ENCODE measurements around the gene GPC6. TPM values are rescaled to one million over a fixed set of nuclear protein-coding genes. Genes with fewer than 3 reads are reported as not detected.

Gene GPC6
- total and polyA plus RNA-seq, 2 donors (not counting 1 experiment from before 2014, with no cell fraction given), result not detected

DNA sequence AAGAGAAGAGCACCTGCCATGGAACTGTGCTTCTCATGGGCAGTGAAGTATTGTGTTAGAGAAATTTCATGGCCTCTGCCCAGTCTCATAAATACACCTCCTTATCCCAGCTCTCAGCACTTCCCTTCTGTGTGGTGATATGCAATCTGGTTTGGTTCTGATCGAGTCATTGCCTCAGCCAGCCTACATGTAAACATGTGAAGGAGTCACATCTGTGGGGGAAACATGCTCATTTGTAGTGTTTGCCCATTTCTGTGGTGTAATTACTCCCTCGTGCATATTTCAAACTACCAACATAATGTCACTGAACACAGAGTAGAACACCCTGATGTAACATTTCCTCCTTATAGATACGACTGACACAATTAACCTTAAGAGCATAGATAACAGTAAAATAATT lies 1069.9 kb downstream of the GPC6 start:
- no CpG with 5 or more reads among the region's 3 CpGs for WGBS (ENCODE audit: insufficient coverage)
- intact Hi-C loops (cut with micrococcal nuclease), result no loop called here
- Histone ChIP-seq H4K20me1 (ENCODE audit: control insufficient read depth, insufficient read depth, low read length, poor library complexity, severe bottlenecking) (no peaks in the 10 kb centered on the region), H3K4me2 (replicated peaks; ENCODE audit: low read depth, low read length, poor library complexity, severe bottlenecking) (no peak overlapping the region), H3K27me3 (replicated peaks in 1 of 4; ENCODE audit: control extremely low read depth in 1 of 4, control insufficient read depth in 3 of 4, insufficient read depth in 4 of 4, low read length in 3 of 4) (no peaks in the 10 kb centered on the region), H2AFZ (ENCODE audit: insufficient read depth, low read depth, low read length, poor library complexity, severe bottlenecking) (no peak overlapping the region), H3K36me3 (replicated peaks in 1 of 2; ENCODE audit: control extremely low read depth in 1 of 2, control insufficient read depth in 1 of 2, extremely low read depth in 1 of 2, insufficient read depth in 2 of 2, low read length in 1 of 2) (no peaks in the 10 kb centered on the region), H3K79me2 (ENCODE audit: control insufficient read depth, insufficient read depth, low read length) (no peaks in the 10 kb centered on the region), H3K4me3 (ENCODE audit: control extremely low read depth in 1 of 5, extremely low read depth in 1 of 5, insufficient read depth in 1 of 5, low read depth in 2 of 5, low read length in 4 of 5) (no peak overlapping the region), H3K4me1 (ENCODE audit: control insufficient read depth in 2 of 2, insufficient read depth in 2 of 2, low read length in 2 of 2) (no peaks in the 10 kb centered on the region), H3K9ac (ENCODE audit: low read length) (no peak overlapping the region), H3K27ac (ENCODE audit: low read length in 2 of 2) (no peak overlapping the region), H3K9me3 (ENCODE audit: control extremely low read depth in 1 of 3, control insufficient read depth in 2 of 3, insufficient read depth in 1 of 3, low read length in 2 of 3) (no peaks in the 10 kb centered on the region)
- ChIA-PET CTCF (no interaction called here), POLR2A (no interaction called here)
- ATAC-seq (ENCODE audit: low read depth), result no peak
- H3K27me3 Mint-ChIP-seq, result no peaks in the 10 kb centered on the region
- H3K4me1 Mint-ChIP-seq, result no peaks in the 10 kb centered on the region
- TF ChIP-seq EZH2 (IDR thresholded peaks at IDR 0.05; ENCODE audit: borderline replicate concordance, insufficient read depth, low read depth, low read length, poor library complexity, severe bottlenecking), result no peak
- TF ChIP-seq, protein P1, sequence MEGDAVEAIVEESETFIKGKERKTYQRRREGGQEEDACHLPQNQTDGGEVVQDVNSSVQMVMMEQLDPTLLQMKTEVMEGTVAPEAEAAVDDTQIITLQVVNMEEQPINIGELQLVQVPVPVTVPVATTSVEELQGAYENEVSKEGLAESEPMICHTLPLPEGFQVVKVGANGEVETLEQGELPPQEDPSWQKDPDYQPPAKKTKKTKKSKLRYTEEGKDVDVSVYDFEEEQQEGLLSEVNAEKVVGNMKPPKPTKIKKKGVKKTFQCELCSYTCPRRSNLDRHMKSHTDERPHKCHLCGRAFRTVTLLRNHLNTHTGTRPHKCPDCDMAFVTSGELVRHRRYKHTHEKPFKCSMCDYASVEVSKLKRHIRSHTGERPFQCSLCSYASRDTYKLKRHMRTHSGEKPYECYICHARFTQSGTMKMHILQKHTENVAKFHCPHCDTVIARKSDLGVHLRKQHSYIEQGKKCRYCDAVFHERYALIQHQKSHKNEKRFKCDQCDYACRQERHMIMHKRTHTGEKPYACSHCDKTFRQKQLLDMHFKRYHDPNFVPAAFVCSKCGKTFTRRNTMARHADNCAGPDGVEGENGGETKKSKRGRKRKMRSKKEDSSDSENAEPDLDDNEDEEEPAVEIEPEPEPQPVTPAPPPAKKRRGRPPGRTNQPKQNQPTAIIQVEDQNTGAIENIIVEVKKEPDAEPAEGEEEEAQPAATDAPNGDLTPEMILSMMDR (IDR thresholded peaks at IDR 0.05), result no peak
- H3K4me3 Mint-ChIP-seq, result no peak overlapping the region
- no peak overlapping the region for H3K27ac Mint-ChIP-seq
- DNase-seq, result no peak
- H3K9me3 Mint-ChIP-seq (ENCODE audit: insufficient read depth), result no peaks in the 10 kb centered on the region

DNA sequence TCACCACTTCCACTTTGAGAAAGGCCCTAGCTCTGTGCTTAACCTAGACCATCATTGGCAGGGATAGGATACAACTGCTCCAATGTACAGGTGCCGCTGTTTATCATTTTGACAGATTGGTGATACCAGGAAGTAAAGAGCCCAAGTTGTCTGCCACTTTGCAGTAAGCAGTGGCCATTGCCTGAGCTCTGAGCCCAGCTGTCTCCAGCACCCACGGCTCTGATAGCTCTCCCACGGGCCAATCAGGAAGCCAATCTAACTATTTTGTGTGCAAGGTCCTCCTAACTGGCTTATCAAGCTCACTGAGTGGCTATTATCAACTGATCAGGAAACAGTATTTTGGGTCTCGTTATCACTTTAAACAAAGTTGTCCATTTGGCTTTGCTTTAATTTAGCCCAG lies 1071.7 kb downstream of the GPC6 start:
- no peak for ATAC-seq (ENCODE audit: low read depth)
- CTCF ChIA-PET, result no interaction called here
- TF ChIP-seq, protein P1 (IDR thresholded peaks at IDR 0.05), result no peak
- TF ChIP-seq EZH2 (IDR thresholded peaks at IDR 0.05; ENCODE audit: borderline replicate concordance, insufficient read depth, low read depth, low read length, poor library complexity, severe bottlenecking), result no peak
- H3K27me3 Mint-ChIP-seq, result no peaks in the 10 kb centered on the region
- H3K27ac Mint-ChIP-seq, result no peak overlapping the region
- H3K9me3 Mint-ChIP-seq (ENCODE audit: insufficient read depth), result no peaks in the 10 kb centered on the region
- Histone ChIP-seq H3K4me1 (ENCODE audit: control insufficient read depth in 2 of 2, insufficient read depth in 2 of 2, low read length in 2 of 2) (no peaks in the 10 kb centered on the region), H3K27ac (ENCODE audit: low read length in 2 of 2) (no peak overlapping the region), H4K20me1 (ENCODE audit: control insufficient read depth, insufficient read depth, low read length, poor library complexity, severe bottlenecking) (no peaks in the 10 kb centered on the region), H3K36me3 (replicated peaks in 1 of 2; ENCODE audit: control extremely low read depth in 1 of 2, control insufficient read depth in 1 of 2, extremely low read depth in 1 of 2, insufficient read depth in 2 of 2, low read length in 1 of 2) (no peaks in the 10 kb centered on the region), H3K4me2 (replicated peaks; ENCODE audit: low read depth, low read length, poor library complexity, severe bottlenecking) (no peak overlapping the region), H2AFZ (ENCODE audit: insufficient read depth, low read depth, low read length, poor library complexity, severe bottlenecking) (no peak overlapping the region), H3K79me2 (ENCODE audit: control insufficient read depth, insufficient read depth, low read length) (no peaks in the 10 kb centered on the region), H3K9ac (ENCODE audit: low read length) (no peak overlapping the region), H3K4me3 (ENCODE audit: control extremely low read depth in 1 of 5, extremely low read depth in 1 of 5, insufficient read depth in 1 of 5, low read depth in 2 of 5, low read length in 4 of 5) (no peak overlapping the region), H3K9me3 (ENCODE audit: control extremely low read depth in 1 of 3, control insufficient read depth in 2 of 3, insufficient read depth in 1 of 3, low read length in 2 of 3) (no peaks in the 10 kb centered on the region), H3K27me3 (replicated peaks in 1 of 4; ENCODE audit: control extremely low read depth in 1 of 4, control insufficient read depth in 3 of 4, insufficient read depth in 4 of 4, low read length in 3 of 4) (no peaks in the 10 kb centered on the region)
- intact Hi-C loops (cut with micrococcal nuclease), result no loop called here
- WGBS (ENCODE audit: insufficient coverage), result 61% methylated on average over 3 of the region's 4 CpGs
- no peak for DNase-seq
- no peak overlapping the region for H3K4me3 Mint-ChIP-seq
- POLR2A ChIA-PET, result no interaction called here
- no peaks in the 10 kb centered on the region for H3K4me1 Mint-ChIP-seq

Data from B cell (primary cell).